Body of pancreas (tissue), 4 donors: Measurements from ENCODE around the gene ITGA1. TPM values are rescaled to one million over a fixed set of nuclear protein-coding genes. Genes with fewer than 3 reads are reported as not detected.

ENCODE experiments used
- ATAC-seq: fragments of 150-250 bp; one replicate; pipeline ENCODE4 v1.9.1; 2016
- DNase-seq, 4 donors: peaks; one replicate each; pipeline ENCODE4 v3.0.0-alpha.2; 2019
- H3K27ac ChIP-seq, 4 donors: fragments of 200-600 bp; sonication (generic); 1 replicate in 3 of 4; 2 replicates in 1 of 4; pipeline versions ENCODE4 v1.5.1 to v1.6.1; 2016 to 2019; ENCODE audit warnings: mild to moderate bottlenecking in 1 of 4, mixed read lengths in 1 of 4, moderate library complexity in 1 of 4
- H3K27me3 ChIP-seq, 2 donors: fragments of 200-600 bp; sonication (generic); one replicate each; pipeline ENCODE4 v1.6.0; 2016; ENCODE audit warnings: mild to moderate bottlenecking in 1 of 2
- H3K36me3 ChIP-seq, 2 donors: fragments of 200-600 bp; sonication (generic); replicated peaks in 1 of 2; 2 replicates each; pipeline ENCODE4 v1.5.1; 2016; ENCODE audit warnings: low read depth in 2 of 2; ENCODE audit not compliant: insufficient read depth in 1 of 2
- H3K4me1 ChIP-seq: fragments of 200-600 bp; sonication (generic); one replicate; pipeline ENCODE4 v1.6.0; 2016
- H3K4me3 ChIP-seq, 2 donors: fragments of 200-600 bp; sonication (generic); 1 replicate in 1 of 2; 2 replicates in 1 of 2; pipeline ENCODE4 v1.5.1; 2016 to 2019
- H3K9me3 ChIP-seq, 3 donors: fragments of 200-600 bp; sonication (generic); 1 replicate in 2 of 3; 2 replicates in 1 of 3; pipeline ENCODE4 v1.5.1; 2016
- POLR2A ChIP-seq, 3 donors: fragments of 450-650 bp; IDR thresholded peaks; one replicate each; pipeline ENCODE4 v1.6.1; 2016; ENCODE audit warnings: antibody characterized with exemption in 3 of 3, mild to moderate bottlenecking in 2 of 3
- WGBS, 2 donors: methylation state at CpG; one replicate each; pipeline ENCODE4 v1.1.5; 2017; 5-methylcytosine and 5-hydroxymethylcytosine counted together
- intact Hi-C: fragments of 100-400 bp; cut with DNase I; formaldehyde crosslinking; loops from one replicate; pipeline ENCODE4 v1.15.1; 2023
- total RNA-seq, 2 donors: library from RNA; depleted of rRNA; stranded (reverse); fragments of >200 nt; gene quantifications; one replicate each; pipeline ENCODE4 v1.1.0, GENCODE V29; 2016
- TF ChIP-seq, protein P1 (sequence below), 7 experiments: fragments of 450-650 bp in 4 of 7; fragments of 200-600 bp in 3 of 7; sonication (generic) in 3 of 7; IDR thresholded peaks; one replicate each; pipeline ENCODE4 v1.5.1; 2016 to 2019; ENCODE audit warnings: antibody characterized with exemption in 7 of 7

Gene ITGA1
- total RNA-seq, 2 donors from 2014 or later = 6.9 to 11.2 TPM

DNA sequence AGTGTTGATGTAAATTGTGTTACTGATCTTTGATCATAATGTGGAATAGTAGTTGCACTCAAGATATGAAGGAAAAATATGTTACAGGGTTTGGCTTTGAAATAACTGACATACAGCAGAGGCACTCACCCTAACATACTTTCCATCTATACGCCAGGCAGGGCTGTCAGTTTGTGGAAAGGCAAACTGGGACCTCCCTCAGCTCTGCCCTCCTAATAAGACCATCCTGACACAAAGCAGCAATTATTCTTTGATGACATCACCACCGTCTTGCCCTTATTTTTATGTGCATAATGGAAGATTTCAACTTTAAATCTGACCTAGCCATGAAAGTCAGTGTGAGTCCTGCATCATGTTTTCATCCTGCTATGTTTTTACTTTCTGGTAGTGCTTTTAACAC, 42.9 kb downstream of the ITGA1 start:
- WGBS, 2 donors = 81 to 85% methylated on average over 2 of the region's 2 CpGs
- Histone ChIP-seq H3K27me3 (no peaks in the 10 kb centered on the region), H3K36me3 (no peaks in the 10 kb centered on the region), H3K4me3 (no peak overlapping the region), H3K4me1 (no peaks in the 10 kb centered on the region), H3K27ac (no peak overlapping the region), H3K9me3 (no peaks in the 10 kb centered on the region)
- no peak for ATAC-seq
- no peak for TF ChIP-seq POLR2A (IDR thresholded peaks at IDR 0.05)
- TF ChIP-seq, protein P1, sequence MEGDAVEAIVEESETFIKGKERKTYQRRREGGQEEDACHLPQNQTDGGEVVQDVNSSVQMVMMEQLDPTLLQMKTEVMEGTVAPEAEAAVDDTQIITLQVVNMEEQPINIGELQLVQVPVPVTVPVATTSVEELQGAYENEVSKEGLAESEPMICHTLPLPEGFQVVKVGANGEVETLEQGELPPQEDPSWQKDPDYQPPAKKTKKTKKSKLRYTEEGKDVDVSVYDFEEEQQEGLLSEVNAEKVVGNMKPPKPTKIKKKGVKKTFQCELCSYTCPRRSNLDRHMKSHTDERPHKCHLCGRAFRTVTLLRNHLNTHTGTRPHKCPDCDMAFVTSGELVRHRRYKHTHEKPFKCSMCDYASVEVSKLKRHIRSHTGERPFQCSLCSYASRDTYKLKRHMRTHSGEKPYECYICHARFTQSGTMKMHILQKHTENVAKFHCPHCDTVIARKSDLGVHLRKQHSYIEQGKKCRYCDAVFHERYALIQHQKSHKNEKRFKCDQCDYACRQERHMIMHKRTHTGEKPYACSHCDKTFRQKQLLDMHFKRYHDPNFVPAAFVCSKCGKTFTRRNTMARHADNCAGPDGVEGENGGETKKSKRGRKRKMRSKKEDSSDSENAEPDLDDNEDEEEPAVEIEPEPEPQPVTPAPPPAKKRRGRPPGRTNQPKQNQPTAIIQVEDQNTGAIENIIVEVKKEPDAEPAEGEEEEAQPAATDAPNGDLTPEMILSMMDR (IDR thresholded peaks at IDR 0.05) = no peak
- intact Hi-C loops = no loop called here
- no peak for DNase-seq

DNA sequence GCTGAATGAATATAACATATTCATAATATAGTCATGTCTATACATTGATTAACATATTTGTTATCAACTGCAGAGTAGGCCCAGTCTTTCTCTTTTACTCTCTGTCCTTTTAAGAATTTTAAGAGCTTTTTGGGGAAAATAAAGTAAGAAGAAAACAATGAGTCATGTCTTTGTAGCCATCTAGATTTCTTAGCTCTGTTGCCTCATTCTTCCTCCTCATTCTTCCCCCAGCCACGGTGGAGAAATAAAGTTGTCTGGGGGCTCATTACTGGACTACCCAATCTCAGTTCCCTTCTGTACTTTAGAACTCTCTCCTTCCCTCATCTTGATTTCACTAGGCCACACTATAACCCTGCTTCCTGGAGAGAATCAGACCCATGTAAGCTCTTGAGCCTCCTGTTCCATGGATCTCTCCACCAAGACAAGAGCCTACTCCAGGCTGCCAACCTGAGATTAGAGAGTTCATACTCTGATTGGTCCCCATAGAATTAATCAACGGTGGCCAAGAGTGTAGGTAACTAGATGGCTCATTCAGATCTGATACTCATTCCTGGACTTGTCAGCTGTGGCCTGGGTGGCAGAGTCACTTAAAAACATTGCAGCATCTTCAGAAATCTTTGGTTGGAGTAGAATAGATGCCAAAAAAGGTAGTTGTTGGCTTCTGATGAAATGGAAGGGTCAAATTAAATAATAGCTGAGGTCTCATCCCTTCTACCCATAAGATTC, 44.2 kb downstream of the ITGA1 start:
- Histone ChIP-seq H3K27me3 (no peaks in the 10 kb centered on the region), H3K36me3 (no peaks in the 10 kb centered on the region), H3K4me1 (no peaks in the 10 kb centered on the region), H3K9me3 (no peaks in the 10 kb centered on the region), H3K4me3 (no peak overlapping the region), H3K27ac (no peak overlapping the region)
- 65 to 79% methylated on average over 2 of the region's 2 CpGs for WGBS, 2 donors
- ATAC-seq (no peak), DNase-seq (no peak)
- no peak for TF ChIP-seq POLR2A (IDR thresholded peaks at IDR 0.05)
- TF ChIP-seq, protein P1 (IDR thresholded peaks at IDR 0.05) = no peak
- intact Hi-C loops = no loop called here

DNA sequence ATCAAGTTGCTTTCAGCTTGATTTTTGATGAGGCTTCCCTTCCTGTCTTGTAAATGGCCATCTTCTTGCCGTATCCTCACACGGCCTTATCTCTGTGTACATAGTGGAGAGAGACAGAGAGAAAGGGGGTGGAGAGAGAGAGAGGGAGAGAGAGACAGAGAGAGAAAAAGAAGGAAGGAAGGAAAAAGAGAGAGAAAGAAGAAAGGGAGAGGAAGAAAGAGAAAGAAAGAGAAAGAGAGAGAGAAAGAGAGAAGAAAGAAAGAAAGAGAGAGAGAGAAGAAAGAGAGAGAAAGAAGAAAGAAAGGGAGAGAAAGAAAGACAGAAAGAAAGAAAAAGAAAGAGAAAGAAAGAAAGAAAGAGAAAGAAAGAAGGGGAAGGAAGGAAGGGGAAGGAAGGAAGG, 46.6 kb downstream of the ITGA1 start:
- intact Hi-C loops = no loop called here

DNA sequence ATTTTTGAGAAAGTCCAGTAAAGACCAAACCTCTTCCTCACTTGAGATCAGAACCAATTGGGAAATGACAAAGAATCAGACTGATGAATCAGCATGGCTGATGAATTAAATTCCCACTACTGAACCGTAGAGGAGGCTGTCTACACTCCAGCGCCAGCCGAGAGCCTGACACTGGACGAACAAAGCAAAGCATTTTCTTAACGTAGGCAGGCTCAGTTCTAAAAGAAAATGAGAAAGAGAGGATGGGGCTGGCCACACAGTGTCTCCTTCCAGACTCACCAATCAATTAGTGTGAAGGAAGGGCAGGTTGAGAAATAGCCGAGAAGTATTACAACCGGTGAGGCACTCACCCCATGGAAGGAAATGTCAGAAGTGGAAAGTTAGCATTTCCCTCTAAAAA, 49.4 kb downstream of the ITGA1 start:
- peak overlapping the region in 1 of 4 donors; percentile 13 for H3K27ac ChIP-seq
- no peak overlapping the region for H3K4me3 ChIP-seq
- no peaks in the 10 kb centered on the region for H3K9me3 ChIP-seq
- intact Hi-C loops = no loop called here
- TF ChIP-seq, protein P1 (IDR thresholded peaks at IDR 0.05) = no peak
- no peak for TF ChIP-seq POLR2A (IDR thresholded peaks at IDR 0.05)
- H3K27me3 ChIP-seq = no peaks in the 10 kb centered on the region
- H3K4me1 ChIP-seq = no peaks in the 10 kb centered on the region
- 79 to 80% methylated on average over 7 of the region's 7 CpGs for WGBS, 2 donors
- DNase-seq = no peak
- no peaks in the 10 kb centered on the region for H3K36me3 ChIP-seq
- no peak for ATAC-seq

More for the DNA sequence above, 46.6 kb downstream of the ITGA1 start:
- H3K4me1 ChIP-seq = no peaks in the 10 kb centered on the region
- no peaks in the 10 kb centered on the region for H3K27me3 ChIP-seq
- H3K36me3 ChIP-seq = no peaks in the 10 kb centered on the region
- no peak overlapping the region for H3K4me3 ChIP-seq
- WGBS, 2 donors = 74 to 81% methylated on average over 2 of the region's 2 CpGs
- DNase-seq = no peak
- H3K27ac ChIP-seq = no peak overlapping the region
- H3K9me3 ChIP-seq = no peaks in the 10 kb centered on the region
- no peak for ATAC-seq
- TF ChIP-seq, protein P1 (IDR thresholded peaks at IDR 0.05) = no peak
- no peak for TF ChIP-seq POLR2A (IDR thresholded peaks at IDR 0.05)

DNA sequence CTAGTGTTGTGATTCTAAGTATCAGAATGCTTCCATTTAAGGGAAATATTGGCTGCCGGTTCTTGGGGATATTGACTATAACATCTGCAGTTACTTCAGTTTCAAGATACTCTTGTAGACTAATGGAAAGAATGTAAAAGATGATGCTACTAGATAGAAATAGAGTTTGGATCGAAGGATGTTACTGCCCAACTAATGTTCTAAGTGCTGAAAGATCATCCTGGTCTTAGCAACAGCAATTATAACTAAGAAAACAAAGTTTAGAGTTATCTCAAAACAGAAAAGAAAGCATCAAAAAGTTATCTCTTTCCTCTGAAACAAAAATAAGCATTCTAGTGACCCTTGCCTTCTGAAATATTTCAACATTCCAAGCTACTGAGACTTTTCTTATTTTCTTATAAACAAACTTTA, 49.9 kb downstream of the ITGA1 start:
- H3K27ac ChIP-seq = peak overlapping the region in 1 of 4 donors; percentile 13
- DNase-seq (no peak), ATAC-seq (no peak)
- intact Hi-C loops = no loop called here
- no peaks in the 10 kb centered on the region for H3K4me1 ChIP-seq
- H3K27me3 ChIP-seq = no peaks in the 10 kb centered on the region
- H3K36me3 ChIP-seq = no peaks in the 10 kb centered on the region
- WGBS, 2 donors = 77 to 83% methylated on average over 2 of the region's 2 CpGs
- H3K4me3 ChIP-seq = no peak overlapping the region
- TF ChIP-seq POLR2A (IDR thresholded peaks at IDR 0.05) = no peak
- TF ChIP-seq, protein P1 (IDR thresholded peaks at IDR 0.05) = no peak
- no peaks in the 10 kb centered on the region for H3K9me3 ChIP-seq
